ENCODE data around the gene EIPR1. TPM values are rescaled to one million over a fixed set of nuclear protein-coding genes. Genes with fewer than 3 reads are reported as not detected.

EIPR1 gene
- total and polyA plus RNA-seq, 4 donors = 12.0 to 26.8 (median 23.4) TPM

DNA sequence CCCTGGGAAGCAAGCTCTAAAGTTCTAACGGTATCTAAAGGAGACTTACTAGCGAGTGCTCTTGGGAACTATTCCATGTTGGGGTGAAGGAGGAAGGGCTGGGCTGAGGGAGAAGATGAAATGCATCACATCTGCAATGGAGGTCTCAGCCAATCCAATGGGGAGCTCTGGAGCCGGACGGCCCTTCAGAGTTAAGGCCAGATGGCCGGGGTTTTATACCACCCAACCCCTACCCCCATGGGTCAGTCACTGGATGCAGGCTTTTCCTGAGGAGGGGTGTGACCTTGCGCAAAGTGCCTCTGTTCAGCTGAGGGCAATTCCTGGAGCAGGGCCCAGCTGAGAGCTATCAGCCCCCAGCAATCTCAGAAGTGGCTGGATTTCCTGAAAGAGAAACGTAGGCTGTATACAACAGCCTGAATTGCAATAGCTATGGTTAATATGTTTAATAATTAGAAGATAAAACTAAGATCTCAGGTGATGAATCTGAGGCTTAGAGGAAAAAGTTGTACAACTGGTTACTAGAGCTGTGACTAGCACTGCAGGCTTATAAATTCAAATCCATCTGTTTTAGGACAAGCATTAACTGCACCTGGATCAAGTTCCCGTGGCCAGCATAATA is 21.6 kb downstream of the EIPR1 start:
- Histone ChIP-seq H3K4me1 (ENCODE audit: control insufficient read depth in 5 of 5, insufficient read depth in 5 of 5, low read length in 5 of 5) (peaks cover 0 to 3% (median 0%) of the 10 kb centered on the region in 5 donors), H3K4me3 (no peak overlapping the region), H3K27me3 (ENCODE audit: control insufficient read depth in 3 of 3, insufficient read depth in 3 of 3, low read length in 2 of 3) (no peaks in the 10 kb centered on the region), H3K27ac (ENCODE audit: low read depth in 1 of 2, low read length in 1 of 2) (no peak overlapping the region), H3K9me3 (ENCODE audit: control insufficient read depth in 4 of 4, insufficient read depth in 3 of 4, low read length in 3 of 4) (peaks cover 0 to 2% (median under 1%) of the 10 kb centered on the region in 4 donors), H3K36me3 (ENCODE audit: control insufficient read depth in 4 of 4, insufficient read depth in 4 of 4, low read length in 4 of 4) (peaks cover 0 to 5% (median 4%) of the 10 kb centered on the region in 4 donors), H3K9ac (ENCODE audit: insufficient read depth in 1 of 2, low read length in 2 of 2) (no peak overlapping the region)
- no peak for ATAC-seq (ENCODE audit: insufficient read depth, low FRiP score)
- TF ChIP-seq, protein P1, sequence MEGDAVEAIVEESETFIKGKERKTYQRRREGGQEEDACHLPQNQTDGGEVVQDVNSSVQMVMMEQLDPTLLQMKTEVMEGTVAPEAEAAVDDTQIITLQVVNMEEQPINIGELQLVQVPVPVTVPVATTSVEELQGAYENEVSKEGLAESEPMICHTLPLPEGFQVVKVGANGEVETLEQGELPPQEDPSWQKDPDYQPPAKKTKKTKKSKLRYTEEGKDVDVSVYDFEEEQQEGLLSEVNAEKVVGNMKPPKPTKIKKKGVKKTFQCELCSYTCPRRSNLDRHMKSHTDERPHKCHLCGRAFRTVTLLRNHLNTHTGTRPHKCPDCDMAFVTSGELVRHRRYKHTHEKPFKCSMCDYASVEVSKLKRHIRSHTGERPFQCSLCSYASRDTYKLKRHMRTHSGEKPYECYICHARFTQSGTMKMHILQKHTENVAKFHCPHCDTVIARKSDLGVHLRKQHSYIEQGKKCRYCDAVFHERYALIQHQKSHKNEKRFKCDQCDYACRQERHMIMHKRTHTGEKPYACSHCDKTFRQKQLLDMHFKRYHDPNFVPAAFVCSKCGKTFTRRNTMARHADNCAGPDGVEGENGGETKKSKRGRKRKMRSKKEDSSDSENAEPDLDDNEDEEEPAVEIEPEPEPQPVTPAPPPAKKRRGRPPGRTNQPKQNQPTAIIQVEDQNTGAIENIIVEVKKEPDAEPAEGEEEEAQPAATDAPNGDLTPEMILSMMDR (IDR thresholded peaks at IDR 0.05; ENCODE audit: control extremely low read depth, extremely low read depth) = no peak
- 81 to 84% methylated on average over 8 of the region's 8 CpGs for WGBS, 2 donors
- peak in 1 of 3 donors; percentile 35 for DNase-seq

DNA sequence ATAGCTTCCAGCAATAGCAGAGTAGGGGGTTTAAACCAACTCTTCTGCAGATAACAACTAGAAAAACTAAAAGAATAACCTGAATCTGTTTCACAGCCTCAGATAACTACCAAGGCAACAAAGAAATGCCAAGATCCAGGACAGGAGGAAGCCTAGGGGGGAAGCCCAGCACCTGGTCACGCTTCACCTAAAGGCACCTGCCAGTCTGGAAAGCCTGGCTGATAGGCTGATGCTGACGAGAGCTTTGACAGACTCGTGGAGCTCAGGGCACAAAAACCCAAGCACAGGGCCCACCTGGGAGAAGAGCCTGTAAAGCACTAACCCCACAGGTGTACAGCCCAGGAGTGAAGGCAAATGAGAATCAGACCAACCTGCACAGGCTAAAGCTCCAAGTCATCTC is 22.6 kb downstream of the EIPR1 start:
- DNase-seq (no peak), ATAC-seq (ENCODE audit: insufficient read depth, low FRiP score) (no peak)
- no peak overlapping the region for H3K27ac ChIP-seq (ENCODE audit: low read depth in 1 of 2, low read length in 1 of 2)
- H3K9ac ChIP-seq (ENCODE audit: insufficient read depth in 1 of 2, low read length in 2 of 2) = no peak overlapping the region
- TF ChIP-seq, protein P1 (IDR thresholded peaks at IDR 0.05; ENCODE audit: control extremely low read depth, extremely low read depth) = no peak
- H3K36me3 ChIP-seq (ENCODE audit: control insufficient read depth in 4 of 4, insufficient read depth in 4 of 4, low read length in 4 of 4) = peaks cover 0 to 5% (median 4%) of the 10 kb centered on the region in 4 donors
- WGBS, 2 donors = 95% methylated on average over 3 of the region's 3 CpGs
- H3K4me3 ChIP-seq = no peak overlapping the region
- peaks cover 0 to 2% (median under 1%) of the 10 kb centered on the region in 4 donors for H3K9me3 ChIP-seq (ENCODE audit: control insufficient read depth in 4 of 4, insufficient read depth in 3 of 4, low read length in 3 of 4)
- H3K4me1 ChIP-seq (ENCODE audit: control insufficient read depth in 5 of 5, insufficient read depth in 5 of 5, low read length in 5 of 5) = peaks cover 0 to 3% (median 0%) of the 10 kb centered on the region in 5 donors
- no peaks in the 10 kb centered on the region for H3K27me3 ChIP-seq (ENCODE audit: control insufficient read depth in 3 of 3, insufficient read depth in 3 of 3, low read length in 2 of 3)

DNA sequence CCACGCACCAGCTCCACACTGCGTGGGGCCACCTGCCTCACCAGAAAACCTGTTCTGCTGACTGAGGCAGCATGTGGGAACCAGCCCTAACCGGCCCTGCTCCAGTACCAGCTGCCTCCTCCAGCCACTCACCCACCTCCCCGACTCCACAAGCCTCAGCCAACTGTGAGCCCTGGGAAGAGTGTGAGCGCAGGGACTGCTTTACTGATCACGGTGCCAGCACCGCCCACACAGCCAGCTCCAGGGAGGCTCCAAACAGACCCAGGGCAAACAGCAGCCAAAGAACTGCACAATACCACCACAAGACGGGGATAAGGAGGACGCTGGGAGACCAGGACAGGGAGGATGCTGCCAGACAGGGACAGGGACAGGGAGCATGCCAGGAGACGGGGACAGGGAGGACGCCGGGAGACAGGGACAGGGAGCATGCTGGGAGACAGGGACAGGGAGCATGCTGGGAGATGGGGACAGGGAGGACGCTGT is 28.4 kb downstream of the EIPR1 start:
- H3K27me3 ChIP-seq (ENCODE audit: control insufficient read depth in 3 of 3, insufficient read depth in 3 of 3, low read length in 2 of 3) = no peaks in the 10 kb centered on the region
- H3K4me3 ChIP-seq = no peak overlapping the region
- ATAC-seq (ENCODE audit: insufficient read depth, low FRiP score) (no peak), DNase-seq (peak; percentile 12 to 60 (median 25))
- peaks cover 0 to 2% (median 0%) of the 10 kb centered on the region in 4 donors for H3K9me3 ChIP-seq (ENCODE audit: control insufficient read depth in 4 of 4, insufficient read depth in 3 of 4, low read length in 3 of 4)
- no peaks in the 10 kb centered on the region for H3K4me1 ChIP-seq (ENCODE audit: control insufficient read depth in 5 of 5, insufficient read depth in 5 of 5, low read length in 5 of 5)
- TF ChIP-seq, protein P1 (IDR thresholded peaks at IDR 0.05; ENCODE audit: control extremely low read depth, extremely low read depth) = no peak
- peaks cover 0 to 9% (median 4%) of the 10 kb centered on the region in 4 donors for H3K36me3 ChIP-seq (ENCODE audit: control insufficient read depth in 4 of 4, insufficient read depth in 4 of 4, low read length in 4 of 4)
- no peak overlapping the region for H3K27ac ChIP-seq (ENCODE audit: low read depth in 1 of 2, low read length in 1 of 2)
- 79 to 85% methylated on average over 13 of the region's 13 CpGs for WGBS, 2 donors
- H3K9ac ChIP-seq (ENCODE audit: insufficient read depth in 1 of 2, low read length in 2 of 2) = peak overlapping the region in 1 of 2 donors; percentile 11
